Measurements from ENCODE around the gene RNF167.

GRCh38 chr17:4986403-4986802 lies 46.3 kb downstream of the RNF167 start:
- TF ChIP-seq ZNF416 (tag by site-specific recombination; IDR thresholded peaks at IDR 0.05) = no peak
- TF ChIP-seq ZNF26 (tag by site-specific recombination; IDR thresholded peaks at IDR 0.05) = no peak
- TF ChIP-seq ZNF157 (tag by site-specific recombination; IDR thresholded peaks at IDR 0.05) = no peak
- TF ChIP-seq, protein P1, sequence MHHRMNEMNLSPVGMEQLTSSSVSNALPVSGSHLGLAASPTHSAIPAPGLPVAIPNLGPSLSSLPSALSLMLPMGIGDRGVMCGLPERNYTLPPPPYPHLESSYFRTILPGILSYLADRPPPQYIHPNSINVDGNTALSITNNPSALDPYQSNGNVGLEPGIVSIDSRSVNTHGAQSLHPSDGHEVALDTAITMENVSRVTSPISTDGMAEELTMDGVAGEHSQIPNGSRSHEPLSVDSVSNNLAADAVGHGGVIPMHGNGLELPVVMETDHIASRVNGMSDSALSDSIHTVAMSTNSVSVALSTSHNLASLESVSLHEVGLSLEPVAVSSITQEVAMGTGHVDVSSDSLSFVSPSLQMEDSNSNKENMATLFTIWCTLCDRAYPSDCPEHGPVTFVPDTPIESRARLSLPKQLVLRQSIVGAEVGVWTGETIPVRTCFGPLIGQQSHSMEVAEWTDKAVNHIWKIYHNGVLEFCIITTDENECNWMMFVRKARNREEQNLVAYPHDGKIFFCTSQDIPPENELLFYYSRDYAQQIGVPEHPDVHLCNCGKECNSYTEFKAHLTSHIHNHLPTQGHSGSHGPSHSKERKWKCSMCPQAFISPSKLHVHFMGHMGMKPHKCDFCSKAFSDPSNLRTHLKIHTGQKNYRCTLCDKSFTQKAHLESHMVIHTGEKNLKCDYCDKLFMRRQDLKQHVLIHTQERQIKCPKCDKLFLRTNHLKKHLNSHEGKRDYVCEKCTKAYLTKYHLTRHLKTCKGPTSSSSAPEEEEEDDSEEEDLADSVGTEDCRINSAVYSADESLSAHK (tag by site-specific recombination; IDR thresholded peaks at IDR 0.05) = no peak
- no peak for TF ChIP-seq ZNF530 (tag by site-specific recombination; IDR thresholded peaks at IDR 0.05; ENCODE audit: low read depth)
- TF ChIP-seq, protein P2, sequence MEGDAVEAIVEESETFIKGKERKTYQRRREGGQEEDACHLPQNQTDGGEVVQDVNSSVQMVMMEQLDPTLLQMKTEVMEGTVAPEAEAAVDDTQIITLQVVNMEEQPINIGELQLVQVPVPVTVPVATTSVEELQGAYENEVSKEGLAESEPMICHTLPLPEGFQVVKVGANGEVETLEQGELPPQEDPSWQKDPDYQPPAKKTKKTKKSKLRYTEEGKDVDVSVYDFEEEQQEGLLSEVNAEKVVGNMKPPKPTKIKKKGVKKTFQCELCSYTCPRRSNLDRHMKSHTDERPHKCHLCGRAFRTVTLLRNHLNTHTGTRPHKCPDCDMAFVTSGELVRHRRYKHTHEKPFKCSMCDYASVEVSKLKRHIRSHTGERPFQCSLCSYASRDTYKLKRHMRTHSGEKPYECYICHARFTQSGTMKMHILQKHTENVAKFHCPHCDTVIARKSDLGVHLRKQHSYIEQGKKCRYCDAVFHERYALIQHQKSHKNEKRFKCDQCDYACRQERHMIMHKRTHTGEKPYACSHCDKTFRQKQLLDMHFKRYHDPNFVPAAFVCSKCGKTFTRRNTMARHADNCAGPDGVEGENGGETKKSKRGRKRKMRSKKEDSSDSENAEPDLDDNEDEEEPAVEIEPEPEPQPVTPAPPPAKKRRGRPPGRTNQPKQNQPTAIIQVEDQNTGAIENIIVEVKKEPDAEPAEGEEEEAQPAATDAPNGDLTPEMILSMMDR (tag by site-specific recombination; IDR thresholded peaks at IDR 0.05) = no peak
- no peak for TF ChIP-seq KLF10 (tag by site-specific recombination; IDR thresholded peaks at IDR 0.05)

Measured in HEK293 (cell line).